Endothelial cell (in vitro differentiated cells): ENCODE results near the gene NEU3. TPM values are rescaled to one million over a fixed set of nuclear protein-coding genes. Genes with fewer than 3 reads are reported as not detected.

Experiments
- DNase-seq: peaks from one replicate; pipeline ENCODE4 v3.0.0; 2021; ENCODE audit warnings: low spot score
- H3K27ac Mint-ChIP-seq: one replicate; pipeline ENCODE4 v1.8.0; 2021; ENCODE audit warnings: mixed read lengths, inconsistent platforms; ENCODE audit not compliant: unreplicated experiment
- H3K27me3 Mint-ChIP-seq: one replicate; pipeline ENCODE4 v1.8.0; 2021; ENCODE audit warnings: mild to moderate bottlenecking, moderate library complexity, mixed read lengths, inconsistent platforms; ENCODE audit not compliant: unreplicated experiment
- H3K36me3 Mint-ChIP-seq: one replicate; pipeline ENCODE4 v1.8.0; 2021; ENCODE audit warnings: mild to moderate bottlenecking, low read depth, mixed read lengths, inconsistent platforms; ENCODE audit not compliant: unreplicated experiment
- H3K4me1 Mint-ChIP-seq: one replicate; pipeline ENCODE4 v1.8.0; 2021; ENCODE audit warnings: mild to moderate bottlenecking, mixed read lengths, inconsistent platforms; ENCODE audit not compliant: unreplicated experiment
- H3K4me3 Mint-ChIP-seq: one replicate; pipeline ENCODE4 v1.8.0; 2021; ENCODE audit warnings: mild to moderate bottlenecking, mixed read lengths, inconsistent platforms; ENCODE audit not compliant: unreplicated experiment
- H3K9me3 Mint-ChIP-seq: one replicate; pipeline ENCODE4 v1.8.0; 2021; ENCODE audit warnings: mixed read lengths, inconsistent platforms; ENCODE audit not compliant: unreplicated experiment
- total RNA-seq: library from RNA; stranded (reverse); fragmentation: NEBNext Ultra II Directional; extraction: Animal tissue kit (Norgen Biotek cat#: 25700); gene quantifications from one replicate; pipeline ENCODE4 v1.2.1, GENCODE V29; 2021; ENCODE audit not compliant: unreplicated experiment
- TF ChIP-seq, protein P1 (sequence below): fragments of 200-600 bp; sonication (generic); IDR thresholded peaks from one replicate; pipeline ENCODE4 v1.5.0; 2021; ENCODE audit warnings: antibody characterized with exemption; ENCODE audit not compliant: unreplicated experiment

Gene NEU3
- total RNA-seq, 1 donor from 2014 or later, result 11.8 TPM

DNA sequence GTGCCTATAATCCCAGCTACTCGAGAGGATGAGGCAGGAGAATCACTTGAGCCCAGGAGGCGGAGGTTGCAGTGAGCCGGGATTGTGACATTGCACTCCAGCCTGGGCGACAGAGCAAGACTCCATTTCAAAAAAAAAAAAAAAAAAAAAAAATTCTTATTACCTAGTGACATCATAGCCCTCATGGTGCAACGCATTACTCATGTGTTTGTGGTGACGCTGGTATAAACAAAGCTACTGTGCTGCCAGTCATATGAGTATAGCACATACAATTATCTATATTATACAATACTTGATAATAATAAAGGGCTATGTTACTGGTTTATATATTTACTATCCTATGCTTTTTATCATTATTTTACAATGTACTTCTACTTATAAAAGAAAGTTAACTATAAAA, 66.8 kb downstream of the NEU3 start:
- Mint-ChIP-seq H3K36me3 (peaks cover 4% of the 10 kb centered on the region), H3K4me1 (peaks cover 5% of the 10 kb centered on the region), H3K9me3 (no peaks in the 10 kb centered on the region), H3K27me3 (peaks cover 7% of the 10 kb centered on the region), H3K27ac (no peak overlapping the region), H3K4me3 (no peak overlapping the region)
- no peak for DNase-seq
- TF ChIP-seq, protein P1, sequence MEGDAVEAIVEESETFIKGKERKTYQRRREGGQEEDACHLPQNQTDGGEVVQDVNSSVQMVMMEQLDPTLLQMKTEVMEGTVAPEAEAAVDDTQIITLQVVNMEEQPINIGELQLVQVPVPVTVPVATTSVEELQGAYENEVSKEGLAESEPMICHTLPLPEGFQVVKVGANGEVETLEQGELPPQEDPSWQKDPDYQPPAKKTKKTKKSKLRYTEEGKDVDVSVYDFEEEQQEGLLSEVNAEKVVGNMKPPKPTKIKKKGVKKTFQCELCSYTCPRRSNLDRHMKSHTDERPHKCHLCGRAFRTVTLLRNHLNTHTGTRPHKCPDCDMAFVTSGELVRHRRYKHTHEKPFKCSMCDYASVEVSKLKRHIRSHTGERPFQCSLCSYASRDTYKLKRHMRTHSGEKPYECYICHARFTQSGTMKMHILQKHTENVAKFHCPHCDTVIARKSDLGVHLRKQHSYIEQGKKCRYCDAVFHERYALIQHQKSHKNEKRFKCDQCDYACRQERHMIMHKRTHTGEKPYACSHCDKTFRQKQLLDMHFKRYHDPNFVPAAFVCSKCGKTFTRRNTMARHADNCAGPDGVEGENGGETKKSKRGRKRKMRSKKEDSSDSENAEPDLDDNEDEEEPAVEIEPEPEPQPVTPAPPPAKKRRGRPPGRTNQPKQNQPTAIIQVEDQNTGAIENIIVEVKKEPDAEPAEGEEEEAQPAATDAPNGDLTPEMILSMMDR, result no peak

DNA sequence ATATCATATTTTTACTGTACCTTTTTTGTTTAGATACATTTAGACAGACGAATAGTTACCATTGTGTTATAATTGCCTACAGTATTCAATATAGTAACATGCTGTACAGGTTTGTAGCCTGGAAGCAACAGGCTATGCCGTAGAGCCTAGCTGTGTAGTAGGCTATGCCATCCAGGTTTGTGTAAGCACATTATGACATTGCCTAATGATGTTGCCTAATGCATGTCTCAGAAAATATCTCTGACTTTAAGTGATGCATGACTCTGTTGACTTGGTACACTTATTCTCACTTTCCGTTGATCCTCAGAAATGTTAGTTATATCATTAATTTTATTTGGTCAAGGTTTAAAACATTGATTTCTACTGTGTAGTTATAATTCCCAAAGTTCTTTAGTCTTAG, 68.1 kb downstream of the NEU3 start:
- Mint-ChIP-seq H3K27me3 (peaks cover 7% of the 10 kb centered on the region), H3K27ac (no peak overlapping the region), H3K4me3 (no peak overlapping the region), H3K9me3 (no peaks in the 10 kb centered on the region), H3K4me1 (peaks cover 5% of the 10 kb centered on the region), H3K36me3 (peaks cover 4% of the 10 kb centered on the region)
- TF ChIP-seq, protein P1, result no peak
- no peak for DNase-seq

DNA sequence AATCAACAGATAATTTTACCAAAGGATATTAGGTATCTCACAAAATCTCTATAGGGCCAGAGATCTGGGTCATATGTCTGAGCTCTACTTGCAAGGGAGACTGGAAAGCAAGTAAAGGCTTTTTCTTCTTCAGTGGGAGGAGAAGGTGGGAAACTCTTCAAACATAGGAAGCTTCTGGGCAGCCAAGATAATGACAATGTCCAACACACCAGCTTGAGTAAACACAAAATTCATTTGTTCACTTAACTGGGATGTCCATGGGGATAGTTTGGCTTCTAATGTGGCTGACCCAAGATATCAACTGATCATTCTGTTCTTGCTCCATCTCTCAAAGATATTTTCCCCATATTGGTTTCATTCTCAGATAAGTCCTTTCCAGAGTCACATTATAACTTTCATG, 70.6 kb downstream of the NEU3 start:
- Mint-ChIP-seq H3K4me3 (no peak overlapping the region), H3K36me3 (no peaks in the 10 kb centered on the region), H3K4me1 (peaks cover 5% of the 10 kb centered on the region), H3K27me3 (peaks cover 7% of the 10 kb centered on the region), H3K9me3 (no peaks in the 10 kb centered on the region), H3K27ac (no peak overlapping the region)
- TF ChIP-seq, protein P1, result no peak
- DNase-seq, result no peak

DNA sequence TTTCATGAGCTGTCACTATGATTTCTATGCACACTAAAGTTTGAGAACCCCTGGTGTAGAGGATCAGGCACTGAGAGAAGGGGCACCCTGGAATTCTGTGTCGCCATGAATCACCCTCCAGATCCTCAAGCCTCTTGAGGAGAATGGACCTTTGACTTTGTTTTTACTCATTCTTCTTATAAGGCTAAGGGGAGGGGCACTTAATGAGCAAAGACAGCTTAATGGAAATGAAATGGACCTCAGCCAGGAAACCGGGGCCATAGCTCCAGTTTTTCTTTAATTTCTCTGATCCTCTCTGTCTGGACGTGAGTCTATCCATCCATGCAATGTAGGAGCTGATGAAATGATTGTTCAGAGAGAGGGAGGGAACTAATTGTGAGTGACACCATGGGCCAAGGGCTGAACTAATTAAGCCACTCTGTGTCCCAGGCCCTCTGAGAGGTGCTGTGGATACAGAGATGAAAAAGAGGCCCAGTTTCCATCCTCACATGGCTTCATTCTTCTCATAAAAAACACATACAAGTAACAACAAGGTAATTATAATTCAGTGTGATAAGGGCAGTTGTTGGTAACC, 75.1 kb downstream of the NEU3 start:
- H3K36me3 Mint-ChIP-seq, result no peaks in the 10 kb centered on the region
- no peaks in the 10 kb centered on the region for H3K27me3 Mint-ChIP-seq
- TF ChIP-seq, protein P1, result no peak
- peaks cover 5% of the 10 kb centered on the region for H3K4me1 Mint-ChIP-seq
- H3K27ac Mint-ChIP-seq, result no peak overlapping the region
- no peak for DNase-seq
- no peaks in the 10 kb centered on the region for H3K9me3 Mint-ChIP-seq
- H3K4me3 Mint-ChIP-seq, result no peak overlapping the region

DNA sequence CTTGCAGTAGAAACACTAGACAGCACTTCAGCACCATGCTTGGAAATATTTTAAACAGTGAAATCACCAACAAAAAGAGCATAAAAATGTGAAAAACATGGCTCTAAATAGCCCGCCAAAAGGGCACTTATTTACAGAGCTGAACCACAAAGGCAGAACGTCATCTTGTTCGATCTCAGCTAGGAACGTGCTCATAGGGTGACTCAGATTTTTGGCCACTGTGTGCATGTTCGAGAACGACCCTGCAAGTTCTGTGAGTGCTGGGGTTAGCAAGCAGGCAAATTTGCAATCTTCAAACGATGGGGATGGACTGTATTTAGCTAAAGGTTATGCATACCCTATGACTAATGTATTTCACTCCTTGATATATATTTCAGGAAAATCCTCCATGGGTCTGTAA, 77.3 kb downstream of the NEU3 start:
- no peaks in the 10 kb centered on the region for H3K4me1 Mint-ChIP-seq
- no peaks in the 10 kb centered on the region for H3K36me3 Mint-ChIP-seq
- no peak overlapping the region for H3K27ac Mint-ChIP-seq
- H3K9me3 Mint-ChIP-seq, result no peaks in the 10 kb centered on the region
- TF ChIP-seq, protein P1, result no peak
- no peak for DNase-seq
- no peak overlapping the region for H3K4me3 Mint-ChIP-seq
- no peaks in the 10 kb centered on the region for H3K27me3 Mint-ChIP-seq

Other genes starting within 250 kb of the NEU3 start
- 16.8 TPM for gene RNF169, start 240.1 kb upstream of the NEU3 start, total RNA-seq
- gene XRRA1, start 39.8 kb upstream of the NEU3 start, total RNA-seq, result 8.0 TPM
- 130 TPM for gene SPCS2, start 39.7 kb upstream of the NEU3 start, total RNA-seq
- gene OR2AT4, start 107.9 kb downstream of the NEU3 start, total RNA-seq, result 0.08 TPM
- 3.5 TPM for gene SLCO2B1, start 162.2 kb downstream of the NEU3 start, total RNA-seq